ENCODE results near the gene HPN.
"Not testable (repeated sequence)": the region's sequence is repeated elsewhere in the genome, so short reads cannot be mapped to it uniquely, and the experiment has no call there.

DNA sequence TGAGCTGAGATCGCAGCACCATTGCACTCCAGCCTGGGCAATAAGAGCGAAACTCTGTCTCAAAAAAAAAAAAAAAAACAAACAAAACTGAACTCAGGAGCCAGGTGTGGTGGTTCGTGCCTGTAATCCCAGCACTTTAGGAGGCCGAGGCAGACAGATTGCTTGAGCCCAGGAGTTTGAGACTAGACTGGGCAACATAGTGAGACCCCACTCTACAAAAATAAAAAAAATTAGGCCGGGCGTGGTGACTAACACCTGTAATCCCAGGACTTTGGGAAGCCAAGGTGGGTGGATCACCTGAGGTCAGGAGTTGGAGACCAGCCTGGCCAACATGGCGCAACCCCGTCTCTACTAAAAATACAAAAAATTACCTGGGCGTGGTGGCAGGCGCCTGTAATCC is 60.4 kb downstream of the HPN start:
- not testable (repeated sequence) for TF ChIP-seq LEF1 (IDR thresholded peaks at IDR 0.05; ENCODE audit: borderline replicate concordance); ELF4 (IDR thresholded peaks at IDR 0.05); SUZ12 (IDR thresholded peaks at IDR 0.05); SP1 (IDR thresholded peaks at IDR 0.05); BHLHE40 (IDR thresholded peaks at IDR 0.05; ENCODE audit: borderline replicate concordance); FOXM1 (IDR thresholded peaks at IDR 0.05; ENCODE audit: borderline replicate concordance); TARDBP (IDR thresholded peaks at IDR 0.05)

All from HEK293T (cell line).